Peyer's patch (tissue), 4 donors: Measurements from ENCODE around the gene SERINC5.

Experiments used
- POLR2A ChIP-seq, 2 donors: fragments of 450-650 bp; IDR thresholded peaks; one replicate each; pipeline ENCODE4 v1.5.1; 2017; ENCODE audit warnings: antibody characterized with exemption in 2 of 2, mild to moderate bottlenecking in 2 of 2, moderate library complexity in 2 of 2
- TF ChIP-seq, protein P1 (sequence below), 6 experiments: fragments of 450-650 bp in 4 of 6; fragments of 200-600 bp in 2 of 6; sonication (generic) in 1 of 6; IDR thresholded peaks; one replicate each; pipeline ENCODE4 v1.5.1; 2017 to 2019; ENCODE audit warnings: antibody characterized with exemption in 6 of 6, mild to moderate bottlenecking in 3 of 6, moderate library complexity in 1 of 6

DNA sequence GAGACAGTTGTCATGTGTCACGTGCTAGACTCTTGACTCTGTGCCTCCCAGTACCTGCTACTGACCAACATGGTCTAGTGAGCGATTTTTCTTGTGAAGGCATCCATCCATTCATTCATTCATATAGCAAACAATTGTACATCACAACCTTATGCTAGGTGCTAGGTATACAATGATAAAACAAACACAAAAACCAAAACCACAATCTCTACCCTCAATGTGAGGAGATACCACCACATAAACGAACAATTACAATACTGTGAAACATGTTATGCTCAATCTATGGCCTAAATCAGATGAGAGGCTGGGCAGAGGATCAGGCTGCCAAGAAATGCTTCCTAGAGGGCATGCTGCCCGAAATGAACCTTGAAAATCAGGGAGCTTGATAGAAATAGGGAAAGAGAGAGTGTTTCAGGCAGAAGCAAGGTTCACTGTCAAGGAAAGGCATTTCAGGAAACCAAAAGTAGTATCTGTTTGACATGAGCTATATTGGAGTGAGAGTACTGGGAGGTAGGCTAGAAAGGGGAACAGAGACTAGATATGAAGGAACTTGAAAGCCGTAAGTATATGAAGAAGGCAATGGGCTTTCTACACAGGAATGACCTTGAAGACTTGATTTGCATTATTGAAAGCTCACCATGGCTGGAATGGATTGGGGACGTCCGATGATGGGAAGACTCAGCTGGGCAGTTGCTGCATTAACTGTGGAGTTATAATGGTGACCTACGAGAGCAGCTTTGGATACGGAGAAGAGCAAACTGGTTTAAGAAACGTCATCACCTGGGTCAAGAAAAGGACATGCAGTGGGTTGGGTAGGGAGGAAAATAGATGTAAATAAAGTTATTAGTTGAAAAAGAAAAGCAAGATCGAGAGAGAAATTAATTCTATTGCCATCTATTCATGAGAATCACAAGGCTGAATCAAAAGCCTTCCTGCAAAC, 130.6 kb downstream of the SERINC5 start:
- no peak for TF ChIP-seq POLR2A (IDR thresholded peaks at IDR 0.05)
- TF ChIP-seq, protein P1, sequence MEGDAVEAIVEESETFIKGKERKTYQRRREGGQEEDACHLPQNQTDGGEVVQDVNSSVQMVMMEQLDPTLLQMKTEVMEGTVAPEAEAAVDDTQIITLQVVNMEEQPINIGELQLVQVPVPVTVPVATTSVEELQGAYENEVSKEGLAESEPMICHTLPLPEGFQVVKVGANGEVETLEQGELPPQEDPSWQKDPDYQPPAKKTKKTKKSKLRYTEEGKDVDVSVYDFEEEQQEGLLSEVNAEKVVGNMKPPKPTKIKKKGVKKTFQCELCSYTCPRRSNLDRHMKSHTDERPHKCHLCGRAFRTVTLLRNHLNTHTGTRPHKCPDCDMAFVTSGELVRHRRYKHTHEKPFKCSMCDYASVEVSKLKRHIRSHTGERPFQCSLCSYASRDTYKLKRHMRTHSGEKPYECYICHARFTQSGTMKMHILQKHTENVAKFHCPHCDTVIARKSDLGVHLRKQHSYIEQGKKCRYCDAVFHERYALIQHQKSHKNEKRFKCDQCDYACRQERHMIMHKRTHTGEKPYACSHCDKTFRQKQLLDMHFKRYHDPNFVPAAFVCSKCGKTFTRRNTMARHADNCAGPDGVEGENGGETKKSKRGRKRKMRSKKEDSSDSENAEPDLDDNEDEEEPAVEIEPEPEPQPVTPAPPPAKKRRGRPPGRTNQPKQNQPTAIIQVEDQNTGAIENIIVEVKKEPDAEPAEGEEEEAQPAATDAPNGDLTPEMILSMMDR (IDR thresholded peaks at IDR 0.05): no peak
